GM12801 (cell line): ENCODE measurements around the gene CMKLR1.

ENCODE experiments used
- TF ChIP-seq, protein P1 (sequence below): IDR thresholded peaks from one replicate; pipeline ENCODE4 v1.5.1; 2011; ENCODE audit warnings: control low read depth; ENCODE audit not compliant: insufficient read length; ENCODE audit errors: extremely low read depth

Gene CMKLR1

DNA sequence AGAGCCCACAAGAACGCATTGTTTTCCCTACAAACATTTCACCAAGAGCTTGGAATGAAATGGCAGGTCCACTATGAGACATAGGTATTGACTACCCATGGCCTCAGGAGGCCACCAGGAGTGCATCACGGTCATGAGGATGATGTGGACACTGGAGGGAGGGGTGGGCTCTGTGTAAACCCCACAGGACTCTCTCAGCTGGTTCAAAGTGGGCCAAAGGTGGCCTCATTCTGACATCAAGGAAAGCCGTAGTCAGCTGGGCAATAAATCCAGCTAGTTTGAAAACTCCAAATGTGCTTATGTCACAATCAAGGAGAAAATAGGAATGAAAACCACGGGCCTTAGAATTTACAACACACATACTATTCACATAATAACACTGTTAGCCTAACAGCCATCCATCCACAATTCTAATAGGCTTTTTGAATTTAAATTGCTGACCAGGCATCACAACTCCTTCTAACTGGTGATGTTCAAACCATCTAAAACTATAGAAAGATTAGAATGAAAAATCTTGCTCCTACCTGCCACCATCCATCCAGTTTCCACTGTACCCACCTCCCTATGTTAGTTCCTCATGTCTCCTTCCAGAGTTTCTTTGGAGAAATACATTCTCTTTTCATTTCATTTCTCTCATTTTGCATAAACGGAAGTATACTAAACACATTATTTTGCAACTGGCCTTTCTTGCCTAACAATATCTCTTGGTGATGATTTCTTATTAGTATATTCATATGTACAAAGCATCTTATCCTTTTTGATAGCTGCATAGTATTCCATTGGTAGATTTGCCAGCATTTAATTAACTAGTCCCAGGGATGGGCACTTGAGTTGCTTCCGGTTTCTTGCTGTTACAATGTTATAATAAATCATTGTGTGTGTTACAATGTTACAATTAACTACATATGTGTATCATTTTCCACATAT lies 21.5 kb downstream of the CMKLR1 start:
- TF ChIP-seq, protein P1, sequence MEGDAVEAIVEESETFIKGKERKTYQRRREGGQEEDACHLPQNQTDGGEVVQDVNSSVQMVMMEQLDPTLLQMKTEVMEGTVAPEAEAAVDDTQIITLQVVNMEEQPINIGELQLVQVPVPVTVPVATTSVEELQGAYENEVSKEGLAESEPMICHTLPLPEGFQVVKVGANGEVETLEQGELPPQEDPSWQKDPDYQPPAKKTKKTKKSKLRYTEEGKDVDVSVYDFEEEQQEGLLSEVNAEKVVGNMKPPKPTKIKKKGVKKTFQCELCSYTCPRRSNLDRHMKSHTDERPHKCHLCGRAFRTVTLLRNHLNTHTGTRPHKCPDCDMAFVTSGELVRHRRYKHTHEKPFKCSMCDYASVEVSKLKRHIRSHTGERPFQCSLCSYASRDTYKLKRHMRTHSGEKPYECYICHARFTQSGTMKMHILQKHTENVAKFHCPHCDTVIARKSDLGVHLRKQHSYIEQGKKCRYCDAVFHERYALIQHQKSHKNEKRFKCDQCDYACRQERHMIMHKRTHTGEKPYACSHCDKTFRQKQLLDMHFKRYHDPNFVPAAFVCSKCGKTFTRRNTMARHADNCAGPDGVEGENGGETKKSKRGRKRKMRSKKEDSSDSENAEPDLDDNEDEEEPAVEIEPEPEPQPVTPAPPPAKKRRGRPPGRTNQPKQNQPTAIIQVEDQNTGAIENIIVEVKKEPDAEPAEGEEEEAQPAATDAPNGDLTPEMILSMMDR: no peak

DNA sequence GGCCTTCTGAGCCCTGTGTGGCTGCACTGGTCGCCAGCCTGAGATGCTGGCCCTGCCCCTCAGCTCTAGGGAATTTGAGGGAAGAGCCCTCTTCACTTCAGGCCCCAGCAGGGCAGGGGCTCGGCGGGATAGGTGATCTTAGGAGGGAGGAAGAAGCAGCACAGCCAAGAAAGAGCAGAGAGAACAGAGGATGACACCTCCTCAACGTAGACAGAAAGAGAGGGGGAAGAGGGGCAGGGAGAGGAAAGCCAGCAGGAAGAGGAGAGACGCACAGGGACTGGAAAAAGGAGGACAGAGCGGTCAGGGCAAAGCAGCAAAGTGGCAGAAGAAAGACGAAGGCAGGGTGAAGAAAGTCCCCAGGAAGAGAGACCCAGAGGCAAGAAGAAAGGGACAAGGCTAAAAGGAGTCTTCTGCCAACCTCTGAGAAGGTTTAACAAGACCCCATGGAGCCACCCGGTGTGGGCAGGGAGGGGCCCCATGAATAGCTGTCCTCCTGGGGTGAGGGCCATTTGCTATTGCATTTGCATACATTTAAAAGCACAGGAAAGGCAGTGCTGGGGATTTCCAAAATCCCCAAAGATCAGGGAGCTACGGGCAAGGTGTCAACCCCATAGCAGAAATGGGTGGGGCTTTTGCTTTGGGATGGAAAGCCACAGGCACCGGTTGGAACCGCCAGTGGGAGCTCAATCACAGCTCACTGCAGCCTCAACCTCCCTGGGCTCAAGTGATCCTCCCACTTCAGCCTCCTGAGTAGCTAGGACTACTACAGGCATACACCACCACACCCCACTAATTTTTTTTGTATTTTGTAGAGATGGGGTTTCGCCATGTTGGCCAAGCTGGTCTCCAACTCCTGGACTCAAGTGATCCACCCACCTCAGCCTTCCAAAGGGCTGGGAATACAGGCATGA lies 22.7 kb downstream of the CMKLR1 start:
- TF ChIP-seq, protein P1: no peak

DNA sequence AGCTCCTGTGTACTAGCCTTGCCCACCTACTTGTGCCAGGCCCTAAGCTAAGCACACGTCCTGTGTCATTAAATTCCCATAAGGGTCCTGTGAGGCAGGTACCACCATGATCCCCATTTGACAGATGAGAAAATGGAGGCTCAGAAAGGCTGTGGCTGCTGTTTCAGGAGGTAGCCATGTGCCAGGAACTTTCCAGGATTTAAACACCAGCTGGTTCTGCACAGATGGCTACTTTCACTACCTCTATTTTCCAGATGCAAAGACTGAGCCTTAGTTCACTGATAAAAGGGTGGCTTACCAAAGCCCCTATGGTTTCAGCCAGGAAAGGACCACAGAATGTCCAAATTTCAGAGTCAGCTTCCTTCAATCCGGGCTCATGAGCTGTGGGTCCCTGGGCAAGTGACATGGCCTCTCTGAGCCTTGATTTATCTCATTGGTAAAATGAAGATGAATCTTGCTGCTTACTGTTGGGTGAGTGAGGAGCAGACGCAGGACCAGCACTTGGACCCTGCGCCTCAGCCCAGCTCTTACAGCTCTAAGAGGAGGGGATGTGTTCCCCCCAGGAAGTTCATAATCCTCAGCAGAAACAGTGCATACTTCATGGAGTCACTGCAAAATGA lies 23.5 kb downstream of the CMKLR1 start:
- TF ChIP-seq, protein P1: no peak

DNA sequence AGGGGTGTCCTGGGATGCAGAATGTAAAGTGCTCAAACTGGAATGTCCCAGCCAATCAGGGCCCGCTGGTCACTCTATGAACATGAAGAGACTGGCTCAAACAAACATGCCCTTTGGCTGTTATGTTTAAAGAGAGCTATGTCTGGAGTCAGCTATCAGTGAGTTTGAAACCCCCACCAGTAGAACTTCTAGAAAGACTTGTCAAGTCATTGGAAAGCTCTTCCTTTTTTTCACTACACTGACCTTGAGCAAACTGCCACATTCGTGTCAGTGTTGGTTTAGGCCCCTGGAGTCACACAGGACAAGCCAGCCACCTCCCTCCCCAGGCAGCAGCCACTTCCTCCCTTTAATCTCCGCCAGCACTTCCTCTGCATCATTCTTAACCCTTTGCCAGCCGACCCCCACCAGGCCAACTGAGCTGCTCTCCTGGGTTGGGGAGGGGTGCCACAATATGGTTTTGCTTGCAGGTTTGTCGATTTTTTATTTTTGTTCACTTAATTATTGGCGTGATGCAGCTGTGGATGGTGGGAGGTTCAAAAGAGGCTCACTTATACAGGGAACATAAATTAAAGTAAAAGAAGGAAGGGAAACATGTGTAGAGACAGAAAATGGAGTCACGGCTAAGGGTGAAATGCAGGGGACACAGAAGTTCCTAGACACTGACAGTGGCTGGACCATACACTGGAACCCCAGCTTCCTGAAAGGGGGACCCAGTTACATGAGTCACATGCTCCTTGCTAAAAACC lies 25.3 kb downstream of the CMKLR1 start:
- TF ChIP-seq, protein P1: no peak

DNA sequence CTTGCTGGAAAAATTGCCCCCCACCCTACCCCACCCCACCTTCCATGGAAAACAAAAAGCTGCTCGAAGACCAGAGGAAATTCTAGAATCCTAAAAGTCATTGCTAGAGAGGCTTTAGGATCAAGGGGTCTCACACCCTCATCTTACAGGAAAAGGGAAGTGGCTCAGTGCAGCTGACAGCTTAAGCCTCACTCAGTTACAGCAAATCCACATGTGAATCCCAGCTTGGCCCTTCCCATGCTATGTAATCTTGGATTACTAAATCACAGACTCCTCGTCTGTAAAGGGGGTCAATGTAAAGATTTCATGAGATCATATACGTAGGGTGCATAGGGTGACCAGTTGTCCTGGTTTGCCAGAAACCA lies 25.9 kb downstream of the CMKLR1 start:
- TF ChIP-seq, protein P1: no peak

DNA sequence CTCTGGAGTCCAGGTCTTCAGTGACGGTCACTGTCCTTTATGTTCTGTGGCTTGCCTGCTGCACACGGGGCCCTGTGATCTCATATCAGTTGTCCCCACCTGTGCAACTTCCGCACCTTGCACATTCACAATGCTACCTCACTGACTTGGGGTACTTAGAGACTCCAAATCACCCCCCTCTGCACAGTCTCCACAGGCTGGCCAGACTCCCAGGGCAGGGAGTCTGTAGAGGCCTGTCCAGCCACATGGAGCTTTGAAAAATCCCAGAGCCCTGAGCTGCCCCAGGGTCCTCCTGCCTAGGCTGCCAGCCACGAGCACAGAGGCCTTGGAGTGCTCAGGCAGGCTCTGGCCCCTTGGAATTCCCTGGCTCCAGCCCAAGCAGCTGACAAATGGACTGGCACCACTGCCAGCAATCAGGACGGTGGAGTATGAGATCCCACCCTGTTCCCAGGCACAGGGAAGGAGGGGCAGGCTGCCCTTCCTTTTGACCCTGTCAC lies 26.4 kb downstream of the CMKLR1 start:
- TF ChIP-seq, protein P1: no peak
